Stimulated activated CD4-positive, alpha-beta T cell treated with anti-CD3 and anti-CD28 coated beads, Interleukin-4, amount 100 ng/mL, for 4 hours (primary cell): ENCODE measurements around the gene CLCA4.

ENCODE experiments used
- DNase-seq, 2 experiments: peaks; one replicate each; pipeline ENCODE4 v3.0.0-alpha.2; 2020

CLCA4 gene

GRCh38 chr1:86546787-86547221, at the start of gene CLCA4:
CLCA4 (plus strand) TSS chr1:86547078; CDS start chr1:86547120, 42 bp downstream.
- no peak for DNase-seq

GRCh38 chr1:86498281-86498680, 48.6 kb upstream of the CLCA4 start:
- DNase-seq, result no peak

- DNase-seq, result no peak
Observed at GRCh38 chr1:86499987-86500593, 46.8 kb upstream of the CLCA4 start.

- no peak for DNase-seq
Observed at GRCh38 chr1:86500714-86501113, 46.2 kb upstream of the CLCA4 start.

- DNase-seq, result peak; percentile 14 to 17
Observed at GRCh38 chr1:86502125-86502646, 44.7 kb upstream of the CLCA4 start.

- no peak for DNase-seq
Observed at GRCh38 chr1:86502721-86503405, 44.0 kb upstream of the CLCA4 start.

GRCh38 chr1:86503406-86504136, 43.3 kb upstream of the CLCA4 start:
- DNase-seq, result no peak

- no peak for DNase-seq
Observed at GRCh38 chr1:86504137-86504479, 42.8 kb upstream of the CLCA4 start.

- no peak for DNase-seq
Observed at GRCh38 chr1:86504895-86505563, 41.8 kb upstream of the CLCA4 start.

GRCh38 chr1:86505564-86505902, 41.3 kb upstream of the CLCA4 start:
- DNase-seq, result no peak

- DNase-seq, result no peak
Observed at GRCh38 chr1:86507935-86508582, 38.8 kb upstream of the CLCA4 start.

GRCh38 chr1:86508583-86508969, 38.3 kb upstream of the CLCA4 start:
- no peak for DNase-seq

- DNase-seq, result no peak
Observed at GRCh38 chr1:86515597-86515996, 31.3 kb upstream of the CLCA4 start.

- no peak for DNase-seq
Observed at GRCh38 chr1:86516335-86516734, 30.5 kb upstream of the CLCA4 start.

GRCh38 chr1:86517336-86517735, 29.5 kb upstream of the CLCA4 start:
- DNase-seq, result no peak

- no peak for DNase-seq
Observed at GRCh38 chr1:86520789-86521521, 25.9 kb upstream of the CLCA4 start.

- DNase-seq, result no peak
Observed at GRCh38 chr1:86521522-86521891, 25.4 kb upstream of the CLCA4 start.

- no peak for DNase-seq
Observed at GRCh38 chr1:86522240-86522639, 24.6 kb upstream of the CLCA4 start.

GRCh38 chr1:86523670-86524354, 23.1 kb upstream of the CLCA4 start:
- DNase-seq, result no peak

GRCh38 chr1:86527306-86527705, 19.6 kb upstream of the CLCA4 start:
- no peak for DNase-seq

GRCh38 chr1:86530211-86530845, 16.6 kb upstream of the CLCA4 start:
- no peak for DNase-seq
